ENCODE data around the gene TARS2. TPM values are rescaled to one million over a fixed set of nuclear protein-coding genes. Genes with fewer than 3 reads are reported as not detected.
A peak's percentile ranks its signal among the peaks of the same experiment; 100 is the strongest.

The TARS2 gene
- total RNA-seq, 4 donors from 2014 or later: 5.8 to 19.4 (median 12.8) TPM

DNA sequence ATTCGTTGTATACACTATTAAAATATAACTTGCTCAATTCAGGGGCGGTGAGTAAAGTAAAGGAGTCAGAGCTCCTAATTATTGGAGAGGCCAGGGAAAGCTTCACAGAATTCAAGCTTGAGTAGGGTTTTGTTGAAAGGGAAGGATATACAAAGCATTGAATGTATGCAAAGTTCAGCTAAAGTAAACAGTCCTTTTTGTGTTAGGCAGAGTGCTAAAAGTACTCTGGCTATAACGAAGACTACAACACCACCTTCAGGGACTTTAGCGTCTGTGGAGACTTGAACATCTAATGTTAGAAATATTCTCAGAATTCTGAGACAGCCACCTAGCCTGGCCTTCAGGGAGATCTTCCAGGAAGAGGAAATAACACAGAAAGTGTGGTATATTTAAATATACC, 29.4 kb downstream of the TARS2 start:
- Histone ChIP-seq H3K27me3 (no peaks in the 10 kb centered on the region), H3K4me3 (peak overlapping the region; percentile 56 to 70 (median 62)), H3K9me3 (no peaks in the 10 kb centered on the region), H3K4me1 (peaks cover 12 to 31% (median 29%) of the 10 kb centered on the region in 4 donors), H3K27ac (replicated peaks in 1 of 4) (peak overlapping the region; percentile 85 to 89 (median 87)), H3K36me3 (peaks cover 0 to 11% (median 7%) of the 10 kb centered on the region in 4 donors)
- intact Hi-C loops (cut with DNase I): no loop called here
- WGBS: 32% methylated on average over 4 of the region's 4 CpGs
- no peak for DNase-seq (ENCODE audit: extremely low spot score)
- TF ChIP-seq, protein P1, sequence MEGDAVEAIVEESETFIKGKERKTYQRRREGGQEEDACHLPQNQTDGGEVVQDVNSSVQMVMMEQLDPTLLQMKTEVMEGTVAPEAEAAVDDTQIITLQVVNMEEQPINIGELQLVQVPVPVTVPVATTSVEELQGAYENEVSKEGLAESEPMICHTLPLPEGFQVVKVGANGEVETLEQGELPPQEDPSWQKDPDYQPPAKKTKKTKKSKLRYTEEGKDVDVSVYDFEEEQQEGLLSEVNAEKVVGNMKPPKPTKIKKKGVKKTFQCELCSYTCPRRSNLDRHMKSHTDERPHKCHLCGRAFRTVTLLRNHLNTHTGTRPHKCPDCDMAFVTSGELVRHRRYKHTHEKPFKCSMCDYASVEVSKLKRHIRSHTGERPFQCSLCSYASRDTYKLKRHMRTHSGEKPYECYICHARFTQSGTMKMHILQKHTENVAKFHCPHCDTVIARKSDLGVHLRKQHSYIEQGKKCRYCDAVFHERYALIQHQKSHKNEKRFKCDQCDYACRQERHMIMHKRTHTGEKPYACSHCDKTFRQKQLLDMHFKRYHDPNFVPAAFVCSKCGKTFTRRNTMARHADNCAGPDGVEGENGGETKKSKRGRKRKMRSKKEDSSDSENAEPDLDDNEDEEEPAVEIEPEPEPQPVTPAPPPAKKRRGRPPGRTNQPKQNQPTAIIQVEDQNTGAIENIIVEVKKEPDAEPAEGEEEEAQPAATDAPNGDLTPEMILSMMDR (IDR thresholded peaks at IDR 0.05): peak in 2 of 3 experiments; percentile 12 to 36
- TF ChIP-seq EP300 (IDR thresholded peaks at IDR 0.05) (no peak), POLR2A (IDR thresholded peaks at IDR 0.05; ENCODE audit: low read depth) (no peak)

DNA sequence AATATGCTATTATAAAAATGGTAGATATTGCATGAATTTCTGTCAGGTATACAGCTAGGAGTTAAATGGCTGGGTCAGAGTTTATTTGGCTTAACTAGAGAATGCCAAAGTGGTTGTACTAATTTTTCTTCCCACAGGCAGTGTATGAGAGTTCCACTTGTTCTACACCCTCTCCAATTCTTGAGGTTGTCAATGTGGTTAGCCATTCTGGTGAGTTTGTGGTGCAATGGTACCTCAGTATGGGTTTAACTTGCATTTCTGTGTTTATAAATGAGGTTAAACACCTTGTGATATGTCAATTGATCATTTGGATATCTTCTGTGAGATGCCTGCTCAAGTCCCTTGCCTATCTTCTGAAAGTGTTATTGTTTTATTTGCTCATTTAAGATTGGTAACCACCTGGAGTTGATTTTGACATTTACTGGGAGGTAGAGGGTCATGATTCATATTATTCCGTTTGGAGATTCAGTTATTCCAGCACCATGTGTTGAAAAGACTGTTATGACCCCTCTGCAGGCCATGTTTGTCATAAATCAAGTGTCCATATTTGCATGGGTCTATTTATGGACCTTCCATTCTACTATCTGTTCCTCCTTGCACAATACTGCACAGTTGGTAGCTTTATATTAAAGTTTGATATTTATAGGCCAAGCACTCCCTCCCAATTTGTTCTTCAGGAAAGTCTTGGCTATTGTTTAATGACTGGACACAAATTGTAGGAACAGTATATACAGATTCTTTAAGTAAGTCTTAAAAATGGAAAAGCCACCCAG, 34.2 kb downstream of the TARS2 start:
- DNase-seq (ENCODE audit: extremely low spot score): no peak

DNA sequence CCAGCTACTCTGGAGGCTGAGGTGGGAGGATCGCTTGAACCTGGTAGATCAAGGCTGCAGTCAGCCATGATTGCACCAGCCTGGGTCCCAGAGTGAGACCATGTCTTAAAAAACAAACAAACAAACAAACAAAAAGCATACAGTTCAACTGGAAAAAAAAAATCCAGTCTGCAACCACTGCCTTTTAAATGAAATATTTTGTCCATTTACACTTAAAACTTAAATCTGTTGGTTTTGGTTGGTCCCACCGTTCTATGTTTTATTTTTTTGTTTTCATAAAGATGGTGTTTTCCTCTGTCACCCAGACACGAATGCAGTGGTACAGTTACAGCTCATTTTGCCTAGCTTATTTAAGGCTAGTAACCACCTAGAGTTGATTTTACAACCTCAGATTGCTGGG, 38.1 kb downstream of the TARS2 start:
- Histone ChIP-seq H3K9me3 (no peaks in the 10 kb centered on the region), H3K4me3 (no peak overlapping the region), H3K27ac (replicated peaks in 1 of 4) (no peak overlapping the region), H3K27me3 (no peaks in the 10 kb centered on the region), H3K36me3 (no peaks in the 10 kb centered on the region), H3K4me1 (peaks cover 3 to 18% (median 15%) of the 10 kb centered on the region in 4 donors)
- intact Hi-C loops (cut with DNase I): no loop called here
- 86% methylated on average over 3 of the region's 3 CpGs for WGBS
- DNase-seq (ENCODE audit: extremely low spot score): no peak
- no peak for TF ChIP-seq EP300 (IDR thresholded peaks at IDR 0.05)
- TF ChIP-seq POLR2AphosphoS5 (IDR thresholded peaks at IDR 0.05): no peak
- TF ChIP-seq POLR2A (IDR thresholded peaks at IDR 0.05; ENCODE audit: low read depth): no peak
- TF ChIP-seq, protein P1 (IDR thresholded peaks at IDR 0.05): no peak

More for the DNA sequence above, 34.2 kb downstream of the TARS2 start:
- Histone ChIP-seq H3K36me3 (no peaks in the 10 kb centered on the region), H3K27ac (replicated peaks in 1 of 4) (no peak overlapping the region), H3K4me1 (peaks cover under 1 to 12% (median 12%) of the 10 kb centered on the region in 4 donors), H3K27me3 (no peaks in the 10 kb centered on the region), H3K9me3 (no peaks in the 10 kb centered on the region), H3K4me3 (no peak overlapping the region)
- intact Hi-C loops (cut with DNase I): no loop called here
- WGBS: 53% methylated on average over 1 of the region's 1 CpG
- TF ChIP-seq POLR2A (IDR thresholded peaks at IDR 0.05; ENCODE audit: low read depth) (no peak), POLR2AphosphoS5 (IDR thresholded peaks at IDR 0.05) (no peak), EP300 (IDR thresholded peaks at IDR 0.05) (no peak)

DNA sequence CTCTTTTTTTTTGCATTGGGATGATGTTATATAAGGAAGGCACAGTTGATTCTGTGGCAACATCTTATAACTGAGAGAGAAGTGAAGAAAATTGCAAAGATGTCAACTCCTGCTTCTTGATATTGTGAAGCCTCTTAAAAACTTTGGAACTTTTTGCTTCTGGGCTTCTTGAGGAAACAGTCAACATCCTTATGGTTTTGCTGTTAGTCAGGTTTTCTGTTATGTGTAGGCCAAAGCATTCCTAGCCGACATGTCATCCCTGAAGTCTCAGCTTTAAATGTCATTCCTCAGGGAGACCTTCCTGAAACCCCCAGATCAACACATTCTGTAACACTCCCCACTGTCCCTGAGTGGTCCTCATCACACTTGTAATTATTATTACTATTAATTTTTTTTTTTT, 41.0 kb downstream of the TARS2 start:
- DNase-seq (ENCODE audit: extremely low spot score): no peak
- no peaks in the 10 kb centered on the region for H3K27me3 ChIP-seq
- peaks cover 9 to 35% (median 30%) of the 10 kb centered on the region in 4 donors for H3K4me1 ChIP-seq
- H3K4me3 ChIP-seq: no peak overlapping the region
- TF ChIP-seq POLR2AphosphoS5 (IDR thresholded peaks at IDR 0.05) (no peak), POLR2A (IDR thresholded peaks at IDR 0.05; ENCODE audit: low read depth) (no peak), EP300 (IDR thresholded peaks at IDR 0.05) (no peak)
- TF ChIP-seq, protein P1 (IDR thresholded peaks at IDR 0.05): no peak
- H3K36me3 ChIP-seq: no peaks in the 10 kb centered on the region
- no peaks in the 10 kb centered on the region for H3K9me3 ChIP-seq
- no peak overlapping the region for H3K27ac ChIP-seq (replicated peaks in 1 of 4)
- intact Hi-C loops (cut with DNase I): no loop called here
- 74% methylated on average over 1 of the region's 1 CpG for WGBS

DNA sequence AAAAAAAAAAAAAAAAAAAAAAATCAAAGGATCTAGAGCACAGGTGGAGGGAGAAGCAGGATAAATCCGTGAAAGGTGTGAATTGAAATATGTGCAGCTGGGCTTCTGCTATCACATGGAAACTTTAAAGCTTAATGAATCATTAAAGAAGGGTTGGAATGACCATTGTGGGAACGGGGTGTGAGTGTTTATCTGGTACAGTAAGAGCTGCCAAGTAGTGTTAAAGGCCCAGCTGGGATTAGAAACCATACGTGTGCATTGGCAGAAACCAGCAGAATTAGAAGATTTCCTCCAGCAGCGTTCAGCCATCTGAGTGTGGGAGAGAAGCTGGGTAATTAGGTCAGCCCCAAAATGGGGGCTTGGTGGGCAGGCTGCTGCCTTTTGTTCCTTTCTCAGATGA, 41.8 kb downstream of the TARS2 start:
- 23% methylated on average over 4 of the region's 4 CpGs for WGBS
- no peaks in the 10 kb centered on the region for H3K9me3 ChIP-seq
- DNase-seq (ENCODE audit: extremely low spot score): no peak

More for the DNA sequence above, 41.8 kb downstream of the TARS2 start:
- no peak for TF ChIP-seq POLR2A (IDR thresholded peaks at IDR 0.05; ENCODE audit: low read depth)
- TF ChIP-seq, protein P1 (IDR thresholded peaks at IDR 0.05): no peak
- TF ChIP-seq POLR2AphosphoS5 (IDR thresholded peaks at IDR 0.05): no peak
- TF ChIP-seq EP300 (IDR thresholded peaks at IDR 0.05): no peak
- intact Hi-C loops (cut with DNase I): no loop called here
- Histone ChIP-seq H3K4me1 (peaks cover 9 to 42% (median 36%) of the 10 kb centered on the region in 4 donors), H3K27me3 (no peaks in the 10 kb centered on the region), H3K4me3 (no peak overlapping the region), H3K27ac (replicated peaks in 1 of 4) (peak overlapping the region in 3 of 4 donors; percentile 18 to 60 (median 48)), H3K36me3 (no peaks in the 10 kb centered on the region)

Data from esophagus muscularis mucosa (tissue), 4 donors.